Stimulated activated CD8-positive, alpha-beta memory T cell treated with anti-CD3 and anti-CD28 coated beads, Interleukin-7, amount 100 ng/mL, for 48 hours (primary cell): ENCODE data around the gene TSNAXIP1.

Experiments
- DNase-seq, 2 donors: peaks; one replicate each; pipeline ENCODE4 v3.0.0-alpha.2; 2020; ENCODE audit warnings: low read depth in 1 of 2; ENCODE audit errors: extremely low read depth in 1 of 2

TSNAXIP1 gene, protein sequence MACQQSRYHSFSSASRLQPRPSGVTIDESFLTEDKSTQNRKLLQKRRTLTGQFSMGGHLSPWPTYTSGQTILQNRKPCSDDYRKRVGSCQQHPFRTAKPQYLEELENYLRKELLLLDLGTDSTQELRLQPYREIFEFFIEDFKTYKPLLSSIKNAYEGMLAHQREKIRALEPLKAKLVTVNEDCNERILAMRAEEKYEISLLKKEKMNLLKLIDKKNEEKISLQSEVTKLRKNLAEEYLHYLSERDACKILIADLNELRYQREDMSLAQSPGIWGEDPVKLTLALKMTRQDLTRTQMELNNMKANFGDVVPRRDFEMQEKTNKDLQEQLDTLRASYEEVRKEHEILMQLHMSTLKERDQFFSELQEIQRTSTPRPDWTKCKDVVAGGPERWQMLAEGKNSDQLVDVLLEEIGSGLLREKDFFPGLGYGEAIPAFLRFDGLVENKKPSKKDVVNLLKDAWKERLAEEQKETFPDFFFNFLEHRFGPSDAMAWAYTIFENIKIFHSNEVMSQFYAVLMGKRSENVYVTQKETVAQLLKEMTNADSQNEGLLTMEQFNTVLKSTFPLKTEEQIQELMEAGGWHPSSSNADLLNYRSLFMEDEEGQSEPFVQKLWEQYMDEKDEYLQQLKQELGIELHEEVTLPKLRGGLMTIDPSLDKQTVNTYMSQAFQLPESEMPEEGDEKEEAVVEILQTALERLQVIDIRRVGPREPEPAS

DNA sequence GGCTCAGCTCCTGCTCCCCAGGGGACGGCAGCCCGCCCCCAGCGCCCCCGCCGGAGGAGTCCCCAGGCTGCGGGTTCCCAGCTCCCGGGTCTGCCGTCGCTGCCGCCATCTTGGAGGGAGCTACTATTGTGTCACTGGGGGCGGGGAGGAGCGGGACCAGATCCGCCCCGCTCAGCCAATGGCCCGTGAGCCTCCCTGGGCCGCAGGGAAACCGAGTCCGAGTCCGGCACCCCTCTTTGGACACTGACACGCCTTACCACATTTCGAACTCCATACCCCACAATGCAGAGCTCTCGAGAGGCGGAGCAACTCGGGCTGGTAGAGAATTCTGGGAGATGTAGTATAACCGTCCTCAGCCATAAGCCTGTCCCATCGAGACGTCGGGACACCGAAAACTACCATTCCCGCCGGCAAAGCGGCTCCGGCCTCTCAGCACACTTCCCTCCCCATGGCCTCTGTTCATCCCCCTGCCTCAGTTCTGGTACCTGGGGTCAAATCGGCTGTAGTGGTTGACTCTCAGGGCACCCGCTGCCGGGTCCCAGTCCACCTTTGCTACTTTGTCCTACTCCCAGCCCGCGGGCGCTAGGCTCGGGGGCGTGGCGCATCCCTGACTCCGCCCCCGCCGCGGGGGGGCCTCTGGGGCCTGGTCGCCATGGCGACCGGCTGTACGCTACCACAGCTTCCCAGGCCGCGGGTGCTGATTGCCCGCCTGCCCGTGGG is at the start of gene TSNAXIP1, which contains the start of gene RANBP10:
TSNAXIP1 (plus strand) TSS at position 462 of the 720 bp plus-strand sequence. CDS start 261 bp downstream, outside the sequence.
RANBP10 (minus strand) TSS at position 133 of the 720 bp plus-strand sequence; CDS start at position 109, 24 bp downstream.
- peak; percentile 93 to 97 for DNase-seq

DNA sequence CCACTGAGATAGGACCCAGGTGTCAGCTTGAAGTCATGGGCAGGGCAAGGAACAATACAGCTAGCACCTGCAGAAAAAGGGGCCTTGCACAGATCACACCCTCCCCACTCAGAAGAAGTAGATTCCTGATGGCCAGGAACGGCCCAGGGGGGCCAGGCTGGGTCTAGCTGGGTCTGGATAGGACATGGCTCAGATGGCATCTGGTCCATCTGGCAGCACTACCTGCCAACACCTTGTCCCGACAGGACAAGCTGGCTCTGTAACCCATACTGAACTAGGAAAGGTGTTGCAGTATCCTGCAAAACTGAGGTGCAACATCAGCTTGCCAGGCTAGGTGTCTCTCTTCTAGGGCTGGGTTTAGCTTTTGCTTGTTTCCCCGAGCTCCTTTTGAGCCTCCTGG is 48.7 kb upstream of the TSNAXIP1 start:
- DNase-seq: no peak

DNA sequence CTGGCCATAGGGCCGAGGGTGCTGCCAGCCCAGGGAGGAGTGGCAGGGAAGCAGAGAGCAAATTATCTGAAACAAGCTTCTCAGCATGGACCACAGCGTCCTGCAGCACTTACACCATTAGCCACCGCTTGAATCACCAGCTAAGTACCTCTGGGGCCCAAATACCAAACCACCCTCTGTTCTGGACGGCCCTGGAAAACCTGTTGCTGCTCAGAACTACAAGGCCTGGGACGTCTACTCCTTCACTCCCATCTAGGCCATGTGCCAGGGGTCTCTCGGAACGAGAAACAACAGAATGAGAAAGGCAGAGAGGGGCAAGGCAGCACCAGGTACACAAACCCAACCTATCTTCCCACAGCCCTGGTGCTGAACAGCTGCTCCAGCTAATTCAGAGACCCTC is 47.7 kb upstream of the TSNAXIP1 start:
- DNase-seq: no peak

DNA sequence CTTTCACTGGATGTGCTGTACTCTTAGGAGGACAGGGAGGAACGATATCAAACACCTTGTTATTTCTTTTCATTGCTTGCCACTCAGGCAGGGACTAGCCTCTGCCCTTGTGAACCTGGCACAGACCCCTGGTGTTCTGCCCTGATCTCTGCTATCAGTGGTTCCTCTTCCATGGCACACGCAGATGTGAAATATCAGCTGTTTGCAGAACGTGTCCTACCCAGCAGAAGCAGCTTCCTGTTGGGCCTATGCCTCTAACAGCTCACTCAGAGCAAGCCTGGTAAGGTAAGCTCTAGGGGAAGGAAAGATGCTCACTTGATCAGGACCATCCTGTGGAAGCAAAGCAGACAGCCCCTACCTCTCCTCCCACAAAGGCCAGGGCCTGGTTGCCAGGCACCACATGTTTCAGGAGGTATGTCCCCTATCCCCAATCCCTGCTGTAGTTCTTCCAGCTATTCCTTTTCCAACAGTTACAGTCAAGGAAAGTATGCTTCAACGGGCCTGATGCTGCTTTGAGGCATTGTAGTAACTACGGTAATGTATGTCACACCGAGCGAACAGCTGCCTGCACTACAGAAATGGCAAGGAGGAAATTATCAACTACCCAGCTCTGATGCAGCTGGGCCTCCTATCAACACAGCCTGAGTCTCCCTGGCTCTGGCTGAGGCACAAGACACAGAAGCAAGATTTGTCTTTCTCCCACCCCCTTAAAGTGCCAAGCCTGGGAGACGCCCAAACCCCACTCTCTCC is 46.3 kb upstream of the TSNAXIP1 start:
- no peak for DNase-seq

DNA sequence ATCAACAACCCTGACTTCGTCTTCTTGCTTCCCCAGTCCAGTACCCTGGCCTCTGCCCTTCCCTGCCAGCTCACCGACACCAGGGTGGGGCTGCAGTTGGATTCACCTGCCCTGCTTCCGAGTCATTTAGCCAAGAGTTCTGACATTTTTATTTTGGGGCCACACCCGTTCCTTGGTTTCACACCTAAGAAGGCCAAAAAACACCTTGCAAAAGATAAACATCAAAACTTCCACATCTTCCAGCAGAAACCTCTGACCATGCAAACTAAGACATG is 45.8 kb upstream of the TSNAXIP1 start:
- no peak for DNase-seq

DNA sequence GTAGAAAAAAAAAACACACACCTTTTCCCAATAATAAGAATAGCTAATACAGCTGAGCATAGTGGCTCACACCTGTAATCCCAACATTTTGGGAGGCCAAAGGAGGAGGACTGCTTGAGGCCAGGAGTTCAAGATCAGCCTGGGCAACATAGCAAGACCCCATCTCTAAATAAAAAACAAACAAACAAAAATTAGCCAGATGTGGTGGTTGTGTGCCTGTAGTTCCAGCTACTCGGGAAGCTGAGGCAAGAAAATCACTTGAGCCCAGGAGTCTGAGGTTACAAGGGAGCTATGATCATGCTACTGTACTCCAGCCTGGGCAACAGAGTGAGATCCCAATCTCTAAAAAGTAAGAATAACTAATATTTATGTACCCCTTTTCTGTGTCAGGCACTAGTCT is 44.8 kb upstream of the TSNAXIP1 start:
- DNase-seq: no peak

DNA sequence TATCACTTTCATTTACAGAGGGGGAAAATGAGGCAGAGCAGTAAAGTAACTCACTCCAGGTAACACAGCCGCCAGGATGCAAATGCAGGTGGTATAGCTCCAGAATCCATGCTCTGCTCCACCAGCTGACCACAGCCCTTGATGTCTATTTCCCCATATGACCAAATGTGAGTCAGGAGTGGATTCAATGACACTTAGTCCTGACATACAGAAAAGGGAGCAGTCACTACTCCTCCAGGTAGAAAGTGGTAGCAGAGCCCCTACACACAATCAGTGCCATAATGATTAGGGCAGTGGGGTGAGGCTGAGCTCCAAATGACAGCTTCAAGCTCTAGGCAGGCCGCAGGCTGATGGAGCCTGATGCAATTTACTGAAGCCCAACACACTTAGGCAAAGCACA is 44.3 kb upstream of the TSNAXIP1 start:
- DNase-seq: no peak

DNA sequence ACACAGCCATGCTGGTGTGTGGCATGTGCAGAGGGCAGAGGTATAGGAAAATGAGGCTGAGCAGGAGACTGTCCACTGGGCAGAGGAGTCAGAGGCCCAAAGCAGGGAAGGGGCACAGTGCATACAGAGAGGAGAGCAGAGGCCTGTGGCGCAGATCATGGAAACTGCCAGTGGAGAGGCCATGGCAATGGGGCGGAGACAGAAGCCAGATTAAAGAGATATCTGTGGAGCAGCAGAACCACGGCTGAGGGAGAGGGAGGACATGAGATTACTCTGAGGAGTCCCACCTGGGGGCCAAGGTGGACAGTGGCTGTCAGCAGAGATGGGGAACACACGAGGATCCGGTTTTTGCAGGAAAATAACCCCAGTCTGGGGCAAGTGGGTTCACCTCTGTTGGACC is 43.6 kb upstream of the TSNAXIP1 start:
- DNase-seq: no peak

DNA sequence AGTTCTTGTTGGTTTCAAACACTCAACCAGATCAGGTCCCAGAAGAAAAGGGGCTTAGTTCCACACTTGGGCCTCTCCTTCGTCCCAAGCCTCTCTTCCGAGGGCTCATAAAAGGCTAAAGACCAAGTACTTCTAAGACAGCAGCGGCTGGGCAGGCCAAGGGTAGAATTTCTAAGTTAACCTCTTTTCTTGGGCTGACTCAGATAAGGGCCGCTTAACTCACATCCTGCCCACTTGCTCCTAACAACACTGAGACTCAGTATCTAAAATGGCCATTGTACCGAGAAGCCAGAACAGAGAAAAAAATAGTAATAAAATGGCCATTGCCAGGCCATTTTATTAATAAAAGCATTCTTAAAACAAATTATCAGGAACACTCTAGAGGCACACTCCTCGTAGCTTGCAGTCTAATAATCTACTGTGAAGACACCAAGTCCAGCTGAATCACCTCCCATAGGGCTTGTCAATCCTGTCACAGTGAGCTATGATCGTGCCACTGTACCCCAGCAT is 42.5 kb upstream of the TSNAXIP1 start:
- DNase-seq: no peak

DNA sequence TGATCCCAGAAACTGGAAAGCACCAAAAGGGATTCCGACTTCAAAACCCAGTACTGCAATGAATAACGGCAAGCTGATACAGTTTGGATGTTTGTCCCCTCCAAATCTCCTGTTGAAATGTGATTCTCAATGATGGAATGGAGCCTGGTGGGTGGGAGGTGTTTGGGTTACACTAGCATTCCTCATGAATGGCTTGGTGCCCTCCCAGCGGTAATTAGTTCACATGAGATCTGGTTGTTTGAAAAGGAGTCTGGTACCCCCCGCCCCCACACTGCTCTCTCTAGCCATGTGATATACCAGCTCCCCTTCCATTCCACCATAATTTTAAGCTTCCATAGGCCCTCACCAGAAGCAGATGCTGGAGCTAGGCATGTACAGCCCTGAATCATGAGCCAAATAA is 40.4 kb upstream of the TSNAXIP1 start:
- DNase-seq: no peak

DNA sequence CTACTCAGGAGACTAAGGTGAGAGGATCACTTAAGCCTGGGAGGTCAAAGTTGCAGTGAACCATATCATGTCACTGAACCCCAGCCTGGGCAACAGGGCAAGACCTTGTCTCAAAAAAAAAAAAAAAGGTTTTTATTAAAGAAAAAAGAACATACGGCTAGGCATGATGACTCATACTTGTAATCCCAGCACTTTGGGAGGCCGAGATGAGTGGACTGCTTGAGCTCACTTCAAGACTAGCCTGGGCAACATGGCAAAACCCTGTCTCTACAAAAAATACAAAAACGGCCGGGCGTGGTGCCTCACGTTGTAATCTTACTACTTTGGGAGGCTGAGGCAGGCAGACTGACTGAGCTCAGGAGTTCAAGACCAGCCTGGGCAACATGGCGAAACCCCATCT is 38.7 kb upstream of the TSNAXIP1 start:
- no peak for DNase-seq

DNA sequence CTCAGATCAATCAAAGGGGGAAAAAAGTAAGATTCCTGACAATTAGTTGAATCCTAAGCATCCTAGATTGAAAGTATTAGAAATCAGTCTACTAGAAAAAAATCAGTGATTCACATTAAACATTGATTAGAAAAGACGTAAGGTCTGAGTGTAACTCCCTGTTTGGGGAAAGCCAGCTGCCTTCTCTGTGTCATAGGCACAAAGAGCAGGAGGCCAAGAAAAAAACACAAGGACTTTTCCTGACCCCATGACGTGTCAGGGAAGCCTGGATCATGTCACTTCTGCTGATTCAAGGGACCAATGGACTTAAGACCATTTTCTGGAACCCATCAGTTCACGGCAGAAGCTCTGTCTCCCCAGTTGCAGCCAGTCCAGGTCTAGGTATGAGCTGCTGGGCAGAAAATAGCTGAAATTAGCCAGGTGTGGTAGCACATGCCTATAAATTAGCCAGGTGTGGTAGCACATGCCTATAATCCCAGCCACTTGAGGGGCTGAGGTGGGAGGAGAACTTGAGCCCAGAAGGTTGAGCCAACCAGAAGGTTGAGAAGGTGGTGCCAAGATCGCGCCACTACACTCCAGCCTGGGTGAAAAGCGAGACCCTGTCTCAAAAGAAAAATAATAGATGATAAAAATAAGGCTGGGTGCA is 36.2 kb upstream of the TSNAXIP1 start:
- DNase-seq: no peak

DNA sequence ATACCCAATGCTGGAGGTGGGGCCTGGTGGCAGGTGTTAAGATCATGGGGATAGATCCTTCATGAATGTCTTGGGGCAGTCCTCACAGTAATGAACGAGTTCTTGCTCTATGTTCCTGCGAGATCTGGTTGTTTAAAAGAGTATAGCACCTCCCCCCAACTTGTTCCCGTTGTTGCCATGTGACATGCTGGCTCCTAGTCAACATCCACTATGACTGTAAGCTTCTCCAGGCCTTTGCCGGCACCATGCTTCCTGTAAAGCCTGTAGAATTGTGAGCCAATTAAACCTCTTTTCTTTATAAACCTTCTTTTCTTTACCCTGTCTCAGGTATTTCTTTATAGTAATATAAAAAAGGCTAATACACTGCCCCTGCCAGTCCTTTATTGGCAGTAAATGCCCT is 33.6 kb upstream of the TSNAXIP1 start:
- no peak for DNase-seq

DNA sequence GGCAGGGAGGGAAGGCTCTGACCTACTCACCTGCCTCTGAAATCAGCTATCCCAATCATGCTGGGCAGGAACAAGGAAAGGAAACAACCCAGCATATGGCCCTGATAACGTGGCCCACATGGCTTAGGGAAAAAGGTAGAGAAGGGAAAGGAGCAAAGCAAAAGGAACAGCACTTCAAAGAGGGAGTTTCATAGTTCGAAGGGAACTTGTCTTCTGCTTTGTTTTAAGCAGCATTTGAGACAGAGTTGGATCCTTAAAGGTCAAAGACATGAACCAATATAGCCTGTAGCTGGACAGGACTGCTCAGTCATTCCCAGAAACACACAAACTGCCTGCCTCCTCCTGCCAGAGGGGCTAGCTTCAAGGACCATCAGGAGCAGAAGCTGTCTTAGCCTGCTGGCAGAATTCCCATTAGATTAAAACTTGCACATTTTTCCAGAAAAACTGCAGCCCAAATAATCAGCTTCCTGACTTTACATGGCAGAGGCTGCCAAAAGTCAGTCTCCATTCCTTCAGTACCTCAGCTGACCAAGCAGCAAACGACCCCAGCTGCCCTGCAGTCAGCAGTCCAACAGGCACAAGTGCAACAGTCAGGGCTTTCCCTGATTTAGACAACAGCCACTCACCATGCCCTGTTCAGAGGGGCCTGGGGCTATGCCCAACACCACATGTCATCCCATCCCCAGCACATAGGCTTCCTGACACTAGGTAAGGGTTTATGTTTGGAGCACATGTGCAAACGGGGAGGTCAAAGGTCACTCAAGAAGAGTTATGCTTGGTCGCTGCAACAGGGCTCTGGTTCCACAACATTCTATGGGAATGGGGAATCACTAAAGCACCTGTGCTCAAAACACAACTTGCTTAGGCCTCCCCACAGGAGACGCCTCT is 32.9 kb upstream of the TSNAXIP1 start:
- DNase-seq: no peak

DNA sequence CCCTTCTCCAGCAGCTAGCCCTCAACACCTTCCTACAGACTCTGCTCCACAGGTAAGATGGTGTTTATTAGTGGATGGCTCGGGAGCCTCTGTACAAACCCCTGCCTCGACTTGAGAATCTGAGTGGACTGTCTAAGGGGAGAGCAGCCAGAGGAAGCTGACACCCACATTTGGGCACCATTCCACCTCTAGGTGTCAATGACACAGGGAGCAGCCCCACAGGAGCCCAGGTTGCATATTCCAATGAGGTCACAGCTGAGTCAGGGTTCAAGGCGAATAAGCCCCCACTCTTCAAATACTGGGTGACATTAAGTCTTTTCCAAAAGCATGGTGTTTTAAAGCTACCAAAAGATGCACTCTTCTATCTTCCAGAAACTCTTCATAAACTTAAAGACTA is 32.2 kb upstream of the TSNAXIP1 start:
- no peak for DNase-seq

DNA sequence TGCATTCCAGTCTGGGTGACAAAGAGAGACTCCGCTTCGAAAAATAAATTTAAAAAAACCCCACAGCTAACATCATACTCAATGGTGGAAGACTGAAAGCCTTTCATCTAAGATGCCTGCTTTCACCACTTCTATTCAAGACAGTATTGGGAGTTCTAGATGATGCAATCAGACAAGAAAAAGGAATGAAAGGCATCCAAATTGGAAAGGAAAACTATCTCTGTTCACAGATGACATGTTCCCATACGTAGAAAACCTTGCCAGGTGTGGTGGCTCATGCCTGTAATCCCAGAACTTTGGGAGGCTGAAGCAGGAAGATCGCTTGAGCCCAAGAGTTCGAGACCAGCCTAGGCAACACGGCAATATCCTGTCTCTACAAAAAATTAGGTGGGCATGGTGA is 31.4 kb upstream of the TSNAXIP1 start:
- no peak for DNase-seq

DNA sequence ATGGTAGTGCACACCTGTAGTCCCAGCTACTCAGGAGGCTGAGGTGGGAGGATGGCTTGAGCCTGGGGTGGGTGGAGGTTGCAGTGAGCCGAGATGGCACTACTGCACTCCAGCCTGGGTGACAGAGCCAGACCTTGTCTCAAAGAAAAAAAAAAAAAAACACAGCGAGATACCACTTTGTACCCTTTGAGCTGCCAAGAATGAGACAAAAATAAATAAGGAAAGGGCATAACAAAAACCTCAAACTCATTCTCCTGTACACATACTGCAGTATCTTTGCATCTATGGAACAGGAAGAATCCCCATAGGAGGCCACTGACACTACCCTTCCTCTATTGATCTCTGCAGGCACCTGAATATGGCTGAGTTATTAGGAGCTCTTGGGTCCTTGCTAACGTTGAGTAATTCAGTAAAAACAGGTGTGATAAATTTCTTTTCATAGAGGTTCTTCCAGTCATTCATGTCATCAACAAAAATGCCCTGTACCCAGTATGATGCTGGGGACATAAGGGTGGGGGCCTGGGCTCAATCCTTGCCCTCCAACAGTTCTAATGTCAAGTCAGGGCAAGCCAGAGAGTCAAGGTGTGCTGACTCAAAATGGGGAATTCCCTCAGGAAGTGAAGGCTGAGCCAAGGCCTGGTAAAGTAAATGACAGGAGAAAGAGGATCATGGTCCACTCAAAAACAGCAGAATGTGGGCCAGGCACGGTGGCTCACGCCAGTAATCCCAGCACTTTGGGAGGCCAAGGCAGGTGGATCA is 27.3 kb upstream of the TSNAXIP1 start:
- DNase-seq: no peak

DNA sequence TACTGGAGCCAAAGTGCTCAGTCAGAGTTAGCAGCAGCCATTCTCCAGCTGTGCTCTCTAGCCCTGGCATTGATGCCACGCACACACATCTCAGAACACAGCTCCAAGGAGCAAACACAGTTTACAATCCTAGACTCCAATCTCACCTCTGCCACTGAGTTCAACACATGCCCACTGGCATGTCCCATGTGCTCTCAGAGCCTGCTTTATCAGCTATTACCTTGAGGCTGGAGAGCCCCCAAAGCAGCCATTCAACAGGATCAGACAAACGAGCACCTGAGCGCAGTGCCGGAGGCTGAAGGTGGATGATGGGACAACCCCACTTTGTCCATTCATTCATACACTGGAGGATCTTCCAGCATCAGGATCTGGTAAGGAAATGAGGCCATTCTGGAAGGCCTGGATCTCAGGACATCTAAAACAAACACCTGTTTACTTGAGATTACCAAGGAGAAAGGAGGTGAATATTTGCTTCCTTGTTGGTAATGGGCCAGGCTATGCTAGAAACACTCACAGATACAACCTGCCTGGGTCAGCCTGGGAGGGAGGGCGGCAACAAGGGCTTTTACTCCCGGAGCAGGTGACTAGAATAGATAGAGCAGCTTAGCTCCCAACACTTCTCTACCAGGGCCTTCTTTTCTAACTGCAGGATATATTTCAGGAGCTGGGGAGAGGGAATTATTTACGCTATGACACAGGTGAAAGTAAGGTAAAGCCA is 25.7 kb upstream of the TSNAXIP1 start:
- DNase-seq: no peak
